H1 (cell line): ENCODE results near the gene GH1. TPM values are rescaled to one million over a fixed set of nuclear protein-coding genes. Genes with fewer than 3 reads are reported as not detected.
"Not testable (repeated sequence)": the region's sequence is repeated elsewhere in the genome, so short reads cannot be mapped to it uniquely, and the experiment has no call there.

Experiments
- CTCF ChIA-PET: fragments of 300-600 bp; sonication (Branson Sonifier 250); formaldehyde crosslinking; loops from one replicate; lab custom pipeline; 2021; ENCODE audit not compliant: partially characterized antibody; lab: Charles Lee
- POLR2A ChIA-PET: fragments of 300-600 bp; sonication (Branson Sonifier 250); formaldehyde crosslinking; loops from one replicate; lab custom pipeline; 2021; ENCODE audit warnings: inconsistent platforms; ENCODE audit not compliant: partially characterized antibody; lab: Charles Lee
- DNase-seq, 2 experiments: peaks; one replicate each; pipeline versions ENCODE4 v3.0.0 to v3.0.0-alpha.2; 2010 to 2022; ENCODE audit warnings: low spot score in 2 of 2, low read depth in 1 of 2, mixed read lengths in 1 of 2
- FAIRE-seq: peaks from 2 replicates; lab custom pipeline; 2011; peaks lifted over from hg19 to GRCh38; lab: Jason Lieb, UNC
- H2AFZ ChIP-seq: 2 replicates; pipeline ENCODE4 v1.8.1; 2012; ENCODE audit warnings: low read length, inconsistent platforms
- H2AK5ac ChIP-seq: 2 replicates; pipeline ENCODE4 v1.6.1; 2013; ENCODE audit warnings: low read depth, low read length
- H2BK120ac ChIP-seq: replicated peaks from 2 replicates; pipeline ENCODE3; 2013; ENCODE audit warnings: low read depth, low read length, inconsistent platforms
- H2BK12ac ChIP-seq: 2 replicates; pipeline ENCODE4 v1.6.1; 2013; ENCODE audit warnings: low read depth, low read length
- H2BK15ac ChIP-seq: 2 replicates; pipeline ENCODE4 v1.6.1; 2013; ENCODE audit warnings: low read length
- H2BK20ac ChIP-seq: 2 replicates; pipeline ENCODE4 v1.6.1; 2013; ENCODE audit warnings: low read length
- H2BK5ac ChIP-seq: 2 replicates; pipeline ENCODE4 v1.6.1; 2013; ENCODE audit warnings: low read depth, low read length
- H3K14ac ChIP-seq: 2 replicates; pipeline ENCODE4 v1.6.1; 2013; ENCODE audit warnings: inconsistent platforms; ENCODE audit not compliant: insufficient read length
- H3K18ac ChIP-seq: 2 replicates; pipeline ENCODE4 v1.6.1; 2013; ENCODE audit warnings: low read length; ENCODE audit errors: extremely low read depth
- H3K23ac ChIP-seq: 2 replicates; pipeline ENCODE4 v1.6.1; 2013; ENCODE audit warnings: inconsistent platforms; ENCODE audit not compliant: insufficient read length
- H3K23me2 ChIP-seq: 2 replicates; pipeline ENCODE4 v1.6.1; 2013; ENCODE audit warnings: low read depth, low read length
- H3K27ac ChIP-seq: 2 replicates; pipeline ENCODE4 v1.6.1; 2011; ENCODE audit warnings: low read depth, low read length, inconsistent platforms
- H3K27me3 ChIP-seq, 4 experiments: replicated peaks in 1 of 4; 1 replicate in 1 of 4; 2 replicates in 3 of 4; pipeline versions ENCODE4 v1.6.1 to v1.8.1; 2011 to 2013; ENCODE audit warnings: low read length in 3 of 4, mild to moderate bottlenecking in 3 of 4, inconsistent platforms in 2 of 4, mixed read lengths in 2 of 4, moderate library complexity in 1 of 4; ENCODE audit not compliant: control insufficient read depth in 3 of 4, insufficient read depth in 3 of 4; ENCODE audit errors: extremely low read depth in 1 of 4
- H3K36me3 ChIP-seq, 4 experiments: 2 replicates each; pipeline versions ENCODE4 v1.6.1 to v1.8.1; 2011 to 2013; ENCODE audit warnings: mild to moderate bottlenecking in 4 of 4, low read length in 3 of 4, moderate library complexity in 2 of 4, control low read depth in 1 of 4, inconsistent platforms in 1 of 4; ENCODE audit not compliant: insufficient read depth in 4 of 4, control insufficient read depth in 2 of 4
- H3K4ac ChIP-seq: replicated peaks from 2 replicates; pipeline ENCODE3; 2013; ENCODE audit warnings: low read length, low read depth, mixed read lengths, inconsistent platforms; ENCODE audit not compliant: insufficient read length
- H3K4me1 ChIP-seq, 4 experiments: replicated peaks in 1 of 4; 1 replicate in 1 of 4; 2 replicates in 3 of 4; pipeline versions ENCODE4 v1.6.1 to v1.8.1; 2011 to 2013; ENCODE audit warnings: low read length in 3 of 4, inconsistent platforms in 2 of 4, mixed read lengths in 1 of 4; ENCODE audit not compliant: insufficient read depth in 4 of 4, control insufficient read depth in 3 of 4
- H3K4me2 ChIP-seq, 2 experiments: 2 replicates each; pipeline versions ENCODE4 v1.6.1 to v1.8.1; 2011 to 2013; ENCODE audit warnings: low read depth in 2 of 2, low read length in 2 of 2, control low read depth in 1 of 2, inconsistent platforms in 1 of 2, mild to moderate bottlenecking in 1 of 2; ENCODE audit not compliant: insufficient read depth in 1 of 2
- H3K4me3 ChIP-seq, 4 experiments: fragments of 200-600, 300-600 bp in 1 of 4; sonication (generic), shearing (Covaris generic), sonication (Bioruptor Twin) in 1 of 4; 2 replicates each; pipeline versions ENCODE4 v1.5.1 to v1.8.1; 2011 to 2016; ENCODE audit warnings: low read length in 4 of 4, low read depth in 3 of 4, control low read depth in 2 of 4, inconsistent platforms in 2 of 4, mild to moderate bottlenecking in 2 of 4, mixed read lengths in 1 of 4, moderate library complexity in 1 of 4; ENCODE audit not compliant: insufficient read depth in 2 of 4; ENCODE audit errors: extremely low read depth in 1 of 4
- H3K56ac ChIP-seq: replicated peaks from 2 replicates; pipeline ENCODE3; 2013; ENCODE audit warnings: low read depth, mild to moderate bottlenecking, mixed read lengths, low read length, inconsistent platforms; ENCODE audit not compliant: insufficient read length
- H3K79me1 ChIP-seq: 2 replicates; pipeline ENCODE4 v1.6.1; 2013; ENCODE audit warnings: low read depth, low read length, control low read depth
- H3K79me2 ChIP-seq, 2 experiments: 2 replicates each; pipeline versions ENCODE4 v1.6.1 to v1.8.1; 2012 to 2013; ENCODE audit warnings: low read length in 2 of 2, mild to moderate bottlenecking in 2 of 2, inconsistent platforms in 1 of 2; ENCODE audit not compliant: insufficient read depth in 2 of 2, control insufficient read depth in 1 of 2
- H3K9ac ChIP-seq, 4 experiments: replicated peaks in 1 of 4; 1 replicate in 1 of 4; 2 replicates in 3 of 4; pipeline versions ENCODE4 v1.6.1 to v1.8.1; 2011 to 2013; ENCODE audit warnings: low read depth in 3 of 4, low read length in 3 of 4, control low read depth in 2 of 4, mild to moderate bottlenecking in 2 of 4, moderate library complexity in 2 of 4, inconsistent platforms in 1 of 4; ENCODE audit errors: extremely low read depth in 1 of 4
- H3K9me3 ChIP-seq, 2 experiments: 2 replicates each; pipeline versions ENCODE4 v1.6.1 to v1.8.1; 2012 to 2013; ENCODE audit warnings: mild to moderate bottlenecking in 2 of 2, moderate library complexity in 2 of 2, control low read depth in 1 of 2, inconsistent platforms in 1 of 2, low read depth in 1 of 2, low read length in 1 of 2, mixed read lengths in 1 of 2; ENCODE audit not compliant: insufficient read depth in 2 of 2
- H4K20me1 ChIP-seq, 2 experiments: replicated peaks in 1 of 2; 2 replicates each; pipeline versions ENCODE3 to v1.8.1; 2011 to 2013; ENCODE audit warnings: inconsistent platforms in 2 of 2, low read length in 2 of 2, mild to moderate bottlenecking in 1 of 2; ENCODE audit not compliant: insufficient read depth in 2 of 2, control insufficient read depth in 1 of 2
- H4K5ac ChIP-seq: 2 replicates; pipeline ENCODE4 v1.6.1; 2013; ENCODE audit warnings: low read length, low read depth, mixed read lengths, inconsistent platforms; ENCODE audit not compliant: insufficient read length
- H4K8ac ChIP-seq: 2 replicates; pipeline ENCODE4 v1.8.0; 2013; ENCODE audit warnings: mild to moderate bottlenecking, moderate library complexity, low read length, inconsistent platforms; ENCODE audit not compliant: insufficient read depth; ENCODE audit errors: extremely low read depth
- H4K91ac ChIP-seq: replicated peaks from 2 replicates; pipeline ENCODE3; 2013; ENCODE audit warnings: low read length, mixed read lengths, inconsistent platforms; ENCODE audit not compliant: insufficient read length
- WGBS, 2 experiments: shearing (Covaris generic) in 1 of 2; methylation state at CpG; one replicate each; pipeline versions ENCODE4 v1.1.6 to v1.1.7; 2013 to 2015; ENCODE audit warnings: low lambda C conversion rate in 2 of 2, mixed read lengths in 2 of 2, inconsistent platforms in 1 of 2, low coverage in 1 of 2, missing lambda C conversion rate in 1 of 2; ENCODE audit not compliant: insufficient replicate concordance in 2 of 2, insufficient coverage in 1 of 2, insufficient read length in 1 of 2; ENCODE audit errors: extremely low coverage in 1 of 2, missing lambda C conversion rate in 1 of 2; 5-methylcytosine and 5-hydroxymethylcytosine counted together
- polyA plus RNA-seq, 7 experiments: library from polyadenylated mRNA; depleted of rRNA in 3 of 7; stranded (reverse) in 5 of 7; unstranded in 2 of 7; fragments of >200 nt in 5 of 7; fragments of 200-250 nt in 2 of 7; gene quantifications; 1 replicate in 5 of 7; 2 replicates in 1 of 7; 4 replicates in 1 of 7; pipeline versions ENCODE4 v1.2.1 to v1.2.3, GENCODE V29; 2011 to 2013; ENCODE audit warnings: missing spikeins in 2 of 7, mixed read lengths in 2 of 7
- total RNA-seq: library from RNA; stranded (reverse); fragmentation: NEBNext Ultra II Directional; extraction: Animal tissue kit (Norgen Biotek cat#: 25700); gene quantifications from 2 replicates; pipeline ENCODE4 v1.2.1, GENCODE V29; 2021

The GH1 gene
- total and polyA plus RNA-seq, 2 of the 8 experiments (the other 6 are each of a cell fraction or from before 2014, with no cell fraction given): 0.41 TPM; not detected in 1

DNA sequence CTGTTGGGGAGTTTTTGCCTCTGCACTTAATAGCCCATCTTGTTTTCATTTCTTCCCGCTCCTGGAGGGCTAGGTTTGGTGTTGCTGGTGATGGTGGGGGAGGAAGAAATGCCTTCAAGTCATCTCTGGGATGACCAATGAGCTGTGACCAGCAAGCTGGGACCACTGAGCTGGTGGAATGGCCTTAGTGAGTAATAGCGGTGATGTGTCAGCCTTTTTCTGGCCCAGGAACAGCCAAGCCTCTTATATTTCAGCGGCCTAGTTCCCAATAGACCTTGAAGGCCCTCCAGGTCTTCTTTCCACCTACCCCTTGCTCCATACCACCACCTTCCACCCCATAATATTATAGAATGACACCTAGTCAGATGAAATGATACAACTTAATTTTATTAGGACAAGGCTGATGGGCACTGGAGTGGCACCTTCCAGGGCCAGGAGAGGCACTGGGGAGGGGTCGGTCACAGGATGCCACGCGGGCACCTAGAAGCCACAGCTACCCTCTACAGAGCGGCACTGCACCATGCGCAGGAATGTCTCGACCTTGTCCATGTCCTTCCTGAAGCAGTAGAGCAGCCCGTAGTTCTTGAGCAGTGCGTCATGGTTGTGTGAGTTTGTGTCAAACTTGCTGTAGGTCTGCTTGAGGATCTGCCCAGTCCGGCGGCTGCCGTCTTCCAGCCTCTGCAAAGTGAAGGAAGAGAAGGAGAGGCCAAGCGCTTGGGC is 46.8 kb downstream of the GH1 start:
- H2AK5ac ChIP-seq, H3K23me2 ChIP-seq, H2BK120ac ChIP-seq, H4K5ac ChIP-seq, H4K8ac ChIP-seq, H4K20me1 ChIP-seq, FAIRE-seq, H2BK15ac ChIP-seq, H3K23ac ChIP-seq, H4K91ac ChIP-seq, H2BK20ac ChIP-seq, H3K56ac ChIP-seq, POLR2A ChIA-PET, H3K4me2 ChIP-seq, H3K18ac ChIP-seq, H3K79me2 ChIP-seq, H3K9me3 ChIP-seq, H3K9ac ChIP-seq, H3K79me1 ChIP-seq, H2AFZ ChIP-seq, H3K14ac ChIP-seq, H3K4ac ChIP-seq, DNase-seq, H3K4me3 ChIP-seq, H2BK5ac ChIP-seq, H3K36me3 ChIP-seq, H3K27me3 ChIP-seq, H3K27ac ChIP-seq, H2BK12ac ChIP-seq, H3K4me1 ChIP-seq: not testable (repeated sequence)
- WGBS, 2 experiments: 92% methylated on average over 11 of the region's 15 CpGs; no CpG with 5 or more reads in 1 of the 2 experiments
- CTCF ChIA-PET: interaction anchor here (3.8 kb wide), 1 partner anchor 12 kb away, joined by 24 read pairs; no protein-coding TSS in a partner anchor

DNA sequence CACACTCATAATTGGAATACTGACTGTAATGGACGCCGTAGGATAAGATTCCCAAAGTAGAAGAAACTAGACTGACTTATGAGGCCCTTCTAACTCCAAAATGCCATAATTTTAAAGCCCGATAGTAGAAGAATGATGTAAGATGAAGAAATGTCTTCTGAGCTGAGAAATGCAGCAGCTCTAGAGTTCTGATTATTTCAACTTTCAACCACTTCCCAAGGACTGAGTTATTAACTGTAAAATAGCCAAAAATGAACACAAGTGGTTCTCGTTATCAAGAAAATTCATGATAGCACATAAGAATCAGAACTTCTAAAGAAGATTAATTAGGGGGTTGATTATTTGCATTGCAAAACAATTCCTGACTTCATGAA is 48.4 kb downstream of the GH1 start:
- H3K14ac ChIP-seq, H3K79me1 ChIP-seq, H3K18ac ChIP-seq, H3K4ac ChIP-seq, H3K9ac ChIP-seq, H3K4me3 ChIP-seq, H3K79me2 ChIP-seq, H4K20me1 ChIP-seq, H3K23me2 ChIP-seq, H2AFZ ChIP-seq, H2BK12ac ChIP-seq, H3K23ac ChIP-seq, H3K4me2 ChIP-seq, H3K27me3 ChIP-seq, H3K56ac ChIP-seq, DNase-seq, FAIRE-seq, H2BK120ac ChIP-seq, H4K5ac ChIP-seq, H2BK15ac ChIP-seq, H2BK5ac ChIP-seq, H2AK5ac ChIP-seq, H3K9me3 ChIP-seq, H3K27ac ChIP-seq, H4K8ac ChIP-seq, H2BK20ac ChIP-seq, H3K36me3 ChIP-seq, H3K4me1 ChIP-seq, H4K91ac ChIP-seq: not testable (repeated sequence)
- CTCF ChIA-PET: interaction anchor here (0.7 to 8.0 kb wide), 9 partner anchors 9 to 156 kb away, joined by 3 to 66 read pairs (median 4); partner anchors contain the start of gene GH2
- WGBS, 2 experiments: 88% methylated on average over 4 of the region's 4 CpGs; no CpG with 5 or more reads in 1 of the 2 experiments
- POLR2A ChIA-PET: interaction anchor here (0.8 kb wide), 1 partner anchor 11 kb away, joined by 3 read pairs; no protein-coding TSS in a partner anchor
